Upper lobe of right lung (tissue), 1 donor: ENCODE data around the gene CER1. TPM values are rescaled to one million over a fixed set of nuclear protein-coding genes. Genes with fewer than 3 reads are reported as not detected.

Source experiments
- ATAC-seq: fragments of 200-7000 bp; cut with Tn5 transposase; one replicate; pipeline ENCODE4 v1.9.1; 2020; ENCODE audit warnings: mild to moderate bottlenecking, moderate library complexity
- DNase-seq: peaks from one replicate; pipeline ENCODE4 v3.0.0-alpha.2; 2020
- H3K27ac ChIP-seq: fragments of 200-600 bp; one replicate; pipeline ENCODE4 v1.8.0; 2022
- H3K27me3 ChIP-seq: fragments of 200-600 bp; one replicate; pipeline ENCODE4 v1.8.0; 2022; ENCODE audit warnings: mild to moderate bottlenecking
- H3K36me3 ChIP-seq: fragments of 200-600 bp; one replicate; pipeline ENCODE4 v1.8.0; 2022
- H3K4me1 ChIP-seq: fragments of 200-600 bp; one replicate; pipeline ENCODE4 v1.8.0; 2022
- H3K4me3 ChIP-seq: fragments of 200-600 bp; one replicate; pipeline ENCODE4 v1.8.0; 2022; ENCODE audit warnings: mild to moderate bottlenecking
- H3K9me3 ChIP-seq: fragments of 200-600 bp; one replicate; pipeline ENCODE4 v1.8.0; 2022
- CTCF ChIP-seq: fragments of 200-600 bp; IDR thresholded peaks from one replicate; pipeline ENCODE4 v1.8.0; 2022; ENCODE audit warnings: antibody characterized with exemption
- intact Hi-C: fragments of 100-400 bp; cut with DNase I; formaldehyde crosslinking; loops from one replicate; pipeline ENCODE4 v1.11.0; 2022
- total RNA-seq: library from RNA; stranded (reverse); fragmentation: NEBNext Ultra II Directional; extraction: Animal tissue kit (Norgen Biotek cat#: 25700); gene quantifications from one replicate; pipeline ENCODE4 v1.2.1, GENCODE V29; 2021
- donor health status: DM: no; HTN: yes; CAD: no; lungs with severe emphysema.

The CER1 gene
- total RNA-seq, 1 donor from 2014 or later = not detected

- Histone ChIP-seq H3K9me3 (no peaks in the 10 kb centered on the region), H3K27me3 (no peaks in the 10 kb centered on the region), H3K27ac (no peak overlapping the region), H3K4me1 (no peaks in the 10 kb centered on the region), H3K36me3 (no peaks in the 10 kb centered on the region), H3K4me3 (no peak overlapping the region)
- ATAC-seq (no peak), DNase-seq (no peak)
- intact Hi-C loops = no loop called here
- TF ChIP-seq CTCF = no peak
Observed at GRCh38 chr9:14715102-14715501, 7.4 kb downstream of the CER1 start.

- no peaks in the 10 kb centered on the region for H3K4me1 ChIP-seq
- no peaks in the 10 kb centered on the region for H3K36me3 ChIP-seq
- no peaks in the 10 kb centered on the region for H3K9me3 ChIP-seq
- H3K27me3 ChIP-seq = no peaks in the 10 kb centered on the region
- H3K4me3 ChIP-seq = no peak overlapping the region
- H3K27ac ChIP-seq = no peak overlapping the region
- intact Hi-C loops = no loop called here
- no peak for TF ChIP-seq CTCF
- DNase-seq = no peak
- ATAC-seq = no peak
Observed at GRCh38 chr9:14713187-14713767, 9.3 kb downstream of the CER1 start.

- ATAC-seq (no peak), DNase-seq (no peak)
- Histone ChIP-seq H3K27ac (no peak overlapping the region), H3K36me3 (no peaks in the 10 kb centered on the region), H3K9me3 (no peaks in the 10 kb centered on the region), H3K4me3 (no peak overlapping the region), H3K27me3 (no peaks in the 10 kb centered on the region), H3K4me1 (no peaks in the 10 kb centered on the region)
- no peak for TF ChIP-seq CTCF
- intact Hi-C loops = no loop called here
Observed at GRCh38 chr9:14710804-14711203, 11.7 kb downstream of the CER1 start.

- Histone ChIP-seq H3K4me1 (no peaks in the 10 kb centered on the region), H3K27ac (no peak overlapping the region), H3K27me3 (peaks cover 8% of the 10 kb centered on the region), H3K36me3 (no peaks in the 10 kb centered on the region), H3K9me3 (no peaks in the 10 kb centered on the region), H3K4me3 (no peak overlapping the region)
- intact Hi-C loops = no loop called here
- ATAC-seq = no peak
- TF ChIP-seq CTCF = no peak
- DNase-seq = no peak
Observed at GRCh38 chr9:14706530-14707140, 15.9 kb downstream of the CER1 start.

GRCh38 chr9:14705079-14705478 lies 17.5 kb downstream of the CER1 start:
- no peak overlapping the region for H3K4me3 ChIP-seq
- no peak for ATAC-seq
- TF ChIP-seq CTCF = no peak
- intact Hi-C loops = no loop called here
- no peak overlapping the region for H3K27ac ChIP-seq
- no peaks in the 10 kb centered on the region for H3K9me3 ChIP-seq
- no peaks in the 10 kb centered on the region for H3K36me3 ChIP-seq
- peaks cover 11% of the 10 kb centered on the region for H3K27me3 ChIP-seq
- H3K4me1 ChIP-seq = no peaks in the 10 kb centered on the region
- DNase-seq = no peak
